HG02678 (cell line): ENCODE measurements around the gene AUH.
"Not testable (repeated sequence)": the region's sequence is repeated elsewhere in the genome, so short reads cannot be mapped to it uniquely, and the experiment has no call there.

Source experiments
- ATAC-seq: cut with Tn5 transposase; IDR thresholded peaks from one replicate; pipeline ENCODE4 v1.9.1; 2021; ENCODE audit warnings: mild to moderate bottlenecking, moderate library complexity; ENCODE audit not compliant: unreplicated experiment

AUH gene, protein sequence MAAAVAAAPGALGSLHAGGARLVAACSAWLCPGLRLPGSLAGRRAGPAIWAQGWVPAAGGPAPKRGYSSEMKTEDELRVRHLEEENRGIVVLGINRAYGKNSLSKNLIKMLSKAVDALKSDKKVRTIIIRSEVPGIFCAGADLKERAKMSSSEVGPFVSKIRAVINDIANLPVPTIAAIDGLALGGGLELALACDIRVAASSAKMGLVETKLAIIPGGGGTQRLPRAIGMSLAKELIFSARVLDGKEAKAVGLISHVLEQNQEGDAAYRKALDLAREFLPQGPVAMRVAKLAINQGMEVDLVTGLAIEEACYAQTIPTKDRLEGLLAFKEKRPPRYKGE

DNA sequence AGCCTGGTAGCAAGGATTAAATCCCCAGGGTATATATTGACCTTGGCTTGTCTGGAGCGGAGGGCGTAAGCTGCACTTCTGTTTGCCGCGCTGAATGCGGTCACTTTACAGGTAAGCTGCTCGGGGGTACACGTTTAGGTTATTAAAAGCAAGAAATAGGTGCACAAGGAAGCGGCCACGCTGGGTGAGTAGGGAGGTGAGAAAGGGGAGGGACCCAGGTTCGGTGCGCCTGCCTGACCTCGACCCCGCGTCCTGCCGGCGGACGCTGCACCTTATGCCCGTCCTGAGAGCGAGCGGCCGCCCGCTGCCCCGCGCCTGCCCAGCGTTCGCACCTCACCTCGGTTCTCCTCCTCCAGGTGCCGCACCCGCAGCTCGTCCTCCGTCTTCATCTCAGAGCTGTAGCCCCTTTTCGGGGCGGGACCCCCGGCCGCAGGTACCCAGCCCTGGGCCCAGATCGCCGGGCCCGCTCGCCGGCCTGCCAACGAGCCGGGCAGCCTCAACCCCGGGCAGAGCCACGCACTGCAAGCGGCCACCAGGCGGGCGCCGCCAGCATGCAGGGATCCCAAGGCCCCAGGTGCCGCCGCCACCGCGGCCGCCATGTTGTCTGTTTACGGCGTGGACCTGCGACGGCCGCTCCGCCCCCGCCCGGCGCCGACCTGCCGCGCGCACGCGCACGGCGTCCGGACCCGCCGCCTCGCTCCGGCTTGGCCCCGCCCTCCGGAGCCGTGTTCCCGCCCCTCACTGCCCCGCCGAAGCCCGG is at the start of gene AUH:
TSS of gene AUH (minus strand) at position 628 of the 760 bp plus-strand sequence. CDS start at position 599, 29 bp downstream.
- ATAC-seq = peak; percentile 89

DNA sequence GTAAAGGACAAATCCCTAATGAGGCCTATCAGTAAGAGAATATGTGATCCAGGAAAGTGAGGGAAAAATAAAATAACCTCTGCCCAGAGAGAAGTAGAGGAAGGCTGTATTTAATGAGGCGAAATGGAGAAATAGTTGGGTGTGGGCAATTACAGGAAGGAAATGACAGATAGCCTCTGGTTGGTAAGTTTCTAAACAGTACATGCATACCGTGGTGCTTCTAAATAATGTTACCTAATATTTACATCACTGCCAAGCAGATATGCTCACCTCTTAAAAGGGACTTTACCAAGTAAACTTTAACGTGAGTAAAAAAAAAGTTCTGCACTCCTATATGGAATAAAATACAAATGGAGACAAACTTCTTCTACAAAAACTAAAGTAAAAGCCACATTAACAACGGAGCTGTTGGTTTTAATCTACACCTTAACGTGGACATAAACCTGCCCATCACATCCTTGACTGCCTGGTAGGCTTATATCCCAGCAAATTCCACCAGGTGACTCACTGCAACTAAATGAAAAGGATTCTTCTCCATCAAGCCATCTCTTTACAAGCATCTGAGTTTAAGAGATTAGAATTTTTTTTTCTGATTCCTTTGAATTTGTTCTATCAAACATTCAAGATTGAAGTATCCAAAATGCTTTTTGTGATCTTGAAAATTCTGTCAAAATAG is 49.5 kb upstream of the AUH start:
- ATAC-seq = no peak

DNA sequence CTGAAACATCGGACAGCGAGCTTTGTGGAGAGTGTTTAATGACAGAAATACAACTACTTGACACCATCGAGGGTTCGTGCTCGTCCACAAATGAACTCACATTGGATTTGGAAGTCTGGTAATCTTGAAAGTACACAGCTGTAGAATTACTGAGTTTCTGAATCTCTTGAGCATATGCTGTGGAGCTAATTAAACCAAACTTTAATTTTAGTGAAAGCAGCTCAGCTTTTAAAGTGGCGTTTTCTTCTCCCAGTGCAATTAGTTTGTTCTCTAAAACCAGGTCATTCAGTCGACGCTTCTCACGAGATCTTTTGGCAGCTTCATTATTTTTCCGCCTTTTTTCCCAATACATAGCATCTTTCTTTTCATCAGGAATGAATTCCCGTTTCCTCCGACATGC is 48.4 kb upstream of the AUH start:
- ATAC-seq = no peak

DNA sequence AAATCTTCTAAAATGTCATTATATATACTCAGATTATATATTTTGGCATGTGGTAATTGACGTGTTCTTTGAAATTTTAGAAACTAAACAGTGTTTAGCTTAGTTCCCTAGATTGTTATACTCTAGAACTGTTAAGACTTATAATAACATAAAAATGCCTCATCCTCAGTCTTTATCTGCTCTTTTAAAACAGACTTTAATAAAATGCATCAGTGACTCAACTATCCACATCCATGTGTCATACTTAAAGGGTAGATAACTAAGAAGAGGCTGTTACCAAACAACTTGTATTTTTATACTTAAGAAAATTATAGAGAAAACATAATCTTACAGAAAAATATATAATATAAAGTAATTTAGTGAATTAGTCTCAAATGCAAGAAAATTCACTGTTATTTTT is 46.8 kb upstream of the AUH start:
- ATAC-seq = no peak

DNA sequence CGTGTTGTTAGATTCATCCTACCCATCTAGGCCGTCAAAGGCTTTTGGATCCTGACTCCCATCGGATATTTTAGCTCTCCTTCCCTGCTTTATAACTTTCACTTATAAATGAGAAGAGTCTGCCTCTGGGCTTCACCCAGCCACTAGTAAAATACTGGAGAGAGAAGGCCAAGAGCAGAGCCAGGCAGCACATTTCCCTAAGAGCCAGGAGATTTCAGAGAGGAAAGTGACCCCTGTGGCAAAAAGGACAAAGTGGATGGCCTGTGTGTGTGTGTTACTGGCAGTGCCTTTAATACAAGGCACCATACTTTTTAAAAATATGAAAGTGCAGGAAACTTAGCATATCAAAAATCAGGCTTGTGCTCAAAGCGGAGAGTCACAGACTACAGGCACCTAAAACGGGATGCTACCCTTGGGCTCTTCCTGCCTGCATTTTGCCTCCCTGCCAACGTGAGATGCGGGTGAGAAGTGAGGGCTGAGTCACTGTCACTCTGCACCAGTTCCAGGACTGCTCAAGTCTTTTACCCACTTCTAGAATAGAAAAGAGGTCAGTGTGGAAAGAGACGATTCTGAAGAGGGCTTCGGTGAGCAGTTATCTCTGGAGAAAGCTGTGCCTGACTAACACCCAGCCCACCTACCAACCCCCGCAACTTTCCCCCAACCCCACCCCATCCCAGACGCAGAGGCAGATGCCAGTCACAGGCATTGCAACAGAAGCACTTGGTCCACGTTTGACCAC is 46.0 kb upstream of the AUH start:
- no peak for ATAC-seq

DNA sequence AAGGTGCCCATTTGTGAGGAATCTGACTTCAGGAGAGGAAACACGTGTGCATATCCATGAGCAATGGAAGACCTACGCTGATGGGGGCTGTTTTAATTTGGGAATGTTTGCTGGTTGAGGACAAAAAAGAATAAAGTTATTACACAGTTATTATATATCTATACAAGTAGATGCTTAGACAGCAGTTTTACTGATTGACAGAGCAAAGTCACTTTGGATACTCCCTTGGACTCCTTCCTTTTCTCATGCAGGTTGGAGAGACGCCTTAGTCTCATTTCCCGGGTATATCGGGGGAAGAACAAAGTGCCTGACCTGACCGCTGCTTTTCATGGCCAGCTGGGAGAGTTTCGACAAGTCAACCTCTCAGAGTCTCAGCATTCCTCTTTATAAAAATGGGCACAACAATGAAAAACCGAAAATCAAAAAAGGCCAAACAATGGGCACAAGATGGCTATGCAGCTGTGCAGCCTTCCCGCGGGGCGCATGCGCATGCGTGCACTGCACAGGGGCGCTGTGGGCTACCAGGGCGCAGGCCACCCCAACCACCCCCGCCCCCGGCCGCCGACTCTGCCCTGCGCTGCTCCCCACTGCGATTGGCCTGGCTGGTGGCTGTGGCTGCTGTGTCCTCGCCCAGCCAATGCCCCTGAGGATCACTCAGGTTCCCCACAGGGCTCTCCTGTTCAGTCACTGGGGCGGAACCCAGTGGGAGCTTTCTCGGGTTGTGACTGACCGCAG is 43.8 kb upstream of the AUH start:
- ATAC-seq = no peak

DNA sequence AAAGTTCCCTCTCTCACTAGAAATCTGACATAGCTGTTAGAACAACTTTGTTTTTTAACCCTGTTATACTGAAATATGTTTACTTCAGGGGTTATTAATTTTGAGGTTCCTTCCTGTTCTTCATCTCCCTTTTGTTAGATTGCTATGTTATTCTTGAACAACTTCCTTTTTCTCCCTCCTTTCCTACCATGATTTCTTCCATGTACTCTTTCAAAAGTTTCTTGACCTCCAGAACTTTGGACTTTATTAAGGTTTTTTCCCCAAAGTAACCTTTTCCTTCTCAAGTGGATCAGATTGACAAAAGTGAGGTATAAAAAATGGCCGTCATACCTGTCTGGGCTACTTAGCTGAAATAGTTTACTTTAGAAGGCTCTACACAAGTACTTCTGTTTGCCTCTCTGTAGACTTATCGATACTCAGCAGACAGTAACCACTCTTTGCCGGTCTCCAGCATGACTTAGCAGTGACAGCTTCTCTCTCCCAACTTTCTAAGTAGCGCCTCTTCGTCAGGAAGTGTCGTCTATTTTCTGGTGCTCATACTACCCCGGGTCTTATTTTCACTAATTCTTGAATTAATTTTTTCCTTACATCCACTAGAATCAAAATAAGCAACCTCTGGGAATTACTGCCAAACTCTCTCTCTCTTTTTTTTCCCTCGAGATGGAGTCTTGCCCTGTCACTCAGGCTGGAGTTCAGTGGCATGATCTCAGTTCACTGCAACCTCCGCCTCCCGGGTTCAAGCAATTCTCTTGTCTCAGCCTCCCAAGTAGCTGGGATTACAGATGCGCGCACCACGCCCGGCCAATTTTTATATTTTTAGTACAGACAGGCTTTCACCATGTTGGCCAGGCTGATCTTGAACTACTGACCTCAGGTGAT is 42.2 kb upstream of the AUH start:
- ATAC-seq = no peak

DNA sequence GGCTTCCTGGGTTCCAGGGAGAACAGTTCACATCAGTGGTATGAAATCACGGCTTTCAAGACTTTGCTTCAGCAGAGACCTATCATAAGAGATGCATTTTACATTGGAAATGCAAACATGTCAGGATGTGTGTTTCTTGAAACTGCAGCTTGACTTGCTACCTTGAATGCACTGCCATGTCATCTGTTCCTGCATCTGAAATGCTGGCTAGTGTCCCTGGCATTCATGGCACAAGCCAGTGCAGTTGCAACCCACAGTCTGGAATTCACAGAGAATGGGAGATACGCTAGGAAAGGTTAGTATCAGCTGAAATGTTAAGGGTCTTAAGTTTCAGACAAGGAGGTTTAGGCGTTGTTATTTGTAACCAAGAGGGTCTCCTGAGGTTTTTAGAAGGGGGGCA is 37.2 kb upstream of the AUH start:
- no peak for ATAC-seq

DNA sequence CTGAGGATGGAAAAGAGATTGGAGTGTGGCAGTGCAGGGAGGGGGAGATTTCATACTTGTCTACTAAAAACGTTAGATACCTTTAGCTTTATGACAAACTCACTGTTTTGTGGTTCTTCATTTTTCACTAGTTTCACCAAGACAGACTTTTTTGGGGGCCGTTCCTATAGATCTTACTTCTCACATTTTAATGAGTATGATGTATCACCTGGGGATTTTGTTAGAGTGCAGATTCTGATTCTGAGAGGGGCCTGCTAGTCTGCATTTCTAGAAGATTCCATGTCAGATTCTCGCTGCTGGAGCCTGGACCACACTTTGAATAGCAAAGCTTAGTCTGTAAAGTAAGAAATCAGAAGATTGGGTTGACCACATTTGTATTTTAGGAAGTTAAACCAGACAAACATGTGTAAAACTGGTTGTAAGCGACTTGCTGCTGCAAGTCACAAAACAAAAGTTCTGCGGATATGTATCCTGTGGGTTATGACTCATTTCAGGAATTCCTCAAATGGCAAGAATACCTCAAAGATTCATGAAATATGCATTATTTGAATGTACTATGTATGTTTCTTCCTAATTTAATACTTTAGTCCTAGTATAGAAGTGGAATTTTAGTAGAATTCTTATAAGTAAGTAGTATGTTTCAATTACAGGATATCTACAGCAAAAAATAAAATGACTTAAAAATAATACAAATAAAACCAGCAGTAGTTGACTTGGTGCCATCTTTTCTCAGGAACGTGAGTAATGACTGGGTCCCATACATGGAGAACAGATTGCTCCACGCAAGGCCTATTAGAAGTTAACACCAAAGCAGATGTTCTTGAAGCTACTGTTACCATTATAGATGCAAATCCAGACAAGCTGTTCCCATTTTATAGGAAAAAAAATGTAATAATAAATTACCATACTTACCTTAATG is 34.1 kb upstream of the AUH start:
- peak; percentile 60 for ATAC-seq

DNA sequence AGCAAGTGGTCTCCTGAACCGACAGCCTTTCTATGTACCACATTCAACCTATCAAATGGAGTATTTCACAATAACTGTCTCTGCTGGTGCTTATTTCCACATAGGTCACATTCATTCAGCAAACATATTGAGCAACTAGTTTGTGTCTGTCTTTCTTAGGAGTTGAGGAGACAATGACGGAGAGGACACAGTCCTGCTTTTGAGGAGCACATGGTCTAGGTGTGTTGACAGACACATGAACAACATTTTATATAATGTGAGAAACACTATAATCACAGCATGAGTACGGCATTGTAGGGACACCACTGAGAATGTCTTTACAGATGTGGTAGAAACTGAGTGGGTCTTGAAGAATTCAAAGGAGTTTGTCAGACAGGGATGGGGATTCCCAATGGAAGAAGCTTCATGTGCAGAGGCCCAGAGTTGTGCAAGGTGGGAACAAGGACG is 33.4 kb upstream of the AUH start:
- ATAC-seq = no peak

DNA sequence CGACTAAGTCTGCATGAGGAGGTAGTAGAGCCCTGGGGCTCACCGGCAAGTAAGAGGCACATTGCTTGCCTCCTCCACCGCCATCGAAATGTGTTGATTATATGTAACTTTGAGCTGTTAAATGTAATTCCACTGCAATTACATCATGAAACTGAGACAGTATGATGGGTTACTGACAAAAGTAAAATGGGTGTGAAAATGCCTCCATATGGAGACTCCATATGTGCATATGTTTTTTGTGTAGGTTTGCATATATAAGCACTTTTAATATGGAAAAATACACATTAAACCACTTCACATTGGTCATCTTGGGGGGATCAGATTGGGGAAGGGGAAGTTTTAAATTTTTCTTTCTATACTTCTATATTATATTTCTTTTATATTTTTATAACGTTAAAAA is 32.1 kb upstream of the AUH start:
- ATAC-seq = no peak

DNA sequence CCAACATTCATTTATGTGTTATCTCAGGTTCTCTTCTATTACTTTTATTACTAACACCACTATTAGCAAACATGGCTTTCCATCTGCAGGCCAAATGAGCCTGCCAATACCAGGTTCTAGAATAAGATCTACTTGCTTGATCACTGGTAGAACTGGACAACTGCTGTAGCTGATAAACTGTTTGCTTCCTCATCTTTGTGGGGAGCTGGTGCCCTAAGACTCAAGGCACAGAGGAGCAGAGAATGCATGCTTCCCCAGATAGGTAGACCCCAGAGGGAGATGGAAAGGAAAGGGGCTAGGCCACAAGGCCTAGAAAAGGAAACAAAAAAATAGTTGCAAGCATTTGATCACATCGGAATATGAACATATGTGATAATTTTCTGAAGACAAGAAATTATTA is 30.7 kb upstream of the AUH start:
- no peak for ATAC-seq

DNA sequence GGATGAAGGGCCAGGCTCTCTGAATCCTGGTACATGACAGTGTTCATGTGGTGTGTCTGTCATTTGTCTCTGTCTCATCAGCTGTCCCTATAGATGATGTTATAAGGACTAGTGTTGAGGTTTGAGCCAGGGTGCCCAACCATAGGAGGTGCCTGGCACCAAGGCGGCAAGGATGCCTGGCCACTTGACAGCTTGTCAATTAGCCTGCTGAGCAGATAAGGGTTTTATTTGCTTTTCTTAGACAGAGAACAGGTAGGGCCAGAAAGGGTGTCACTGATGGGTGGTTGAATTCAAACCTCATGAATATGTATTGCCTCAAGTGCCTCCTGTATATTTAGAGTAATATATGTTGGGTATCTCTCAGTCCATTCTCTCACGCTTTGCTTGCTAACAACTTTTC is 30.1 kb upstream of the AUH start:
- no peak for ATAC-seq

DNA sequence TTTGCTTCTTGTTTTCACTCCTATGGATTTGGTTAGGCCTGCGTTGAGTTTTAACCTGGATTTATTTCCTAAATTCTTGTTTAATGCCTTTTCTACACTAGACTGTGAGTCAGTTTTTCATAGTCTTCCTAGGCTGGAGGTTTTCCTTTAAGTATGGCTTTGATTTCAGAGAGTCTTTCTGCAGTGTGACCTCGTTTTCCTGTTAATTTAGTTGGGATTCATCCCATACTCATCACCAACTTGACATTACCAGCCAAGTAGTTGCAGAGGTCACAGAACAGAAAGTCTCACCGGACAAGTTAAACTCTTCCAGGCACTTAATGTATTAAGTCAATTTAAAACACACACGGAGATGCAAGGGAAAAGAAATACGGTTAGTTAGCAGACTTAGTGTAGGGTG is 29.7 kb upstream of the AUH start:
- no peak for ATAC-seq

DNA sequence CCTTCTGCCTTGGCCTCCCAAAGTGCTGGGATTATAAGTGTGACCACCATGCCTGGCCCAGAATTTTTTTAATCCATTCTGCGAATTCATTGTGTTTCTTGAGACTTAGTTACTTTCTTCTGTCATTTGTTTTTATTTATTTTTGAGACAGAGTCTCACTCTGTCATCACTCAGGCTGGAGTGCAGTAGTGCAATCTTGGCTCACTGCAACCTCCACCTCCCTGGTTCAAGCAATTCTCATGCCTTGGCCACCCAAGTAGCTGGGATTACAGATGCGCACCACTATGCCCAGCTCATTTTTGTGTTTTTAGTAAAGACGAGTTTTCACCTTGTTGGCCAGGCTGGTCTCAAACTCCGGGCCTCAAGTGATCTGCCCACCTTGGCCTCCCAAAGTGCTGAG is 28.0 kb upstream of the AUH start:
- not testable (repeated sequence) for ATAC-seq

DNA sequence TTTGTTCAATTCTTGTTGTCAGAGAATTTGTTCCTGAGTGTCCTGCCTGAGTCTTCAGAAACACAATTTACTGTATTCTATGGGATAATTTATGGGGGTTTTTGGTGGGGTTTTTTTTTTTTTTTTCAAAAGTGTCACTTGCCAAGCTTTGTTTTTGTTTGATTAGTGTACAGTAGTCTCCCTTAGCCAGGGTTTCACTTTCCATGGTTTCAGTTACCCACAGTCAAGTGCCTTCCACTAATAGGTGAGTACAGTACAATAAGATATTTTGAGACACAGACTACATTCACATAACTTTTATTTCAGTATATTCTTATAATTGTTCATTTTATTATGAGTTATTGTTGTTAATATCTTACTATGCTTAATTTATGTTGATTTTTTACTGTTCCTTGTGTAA is 25.0 kb upstream of the AUH start:
- ATAC-seq = no peak

DNA sequence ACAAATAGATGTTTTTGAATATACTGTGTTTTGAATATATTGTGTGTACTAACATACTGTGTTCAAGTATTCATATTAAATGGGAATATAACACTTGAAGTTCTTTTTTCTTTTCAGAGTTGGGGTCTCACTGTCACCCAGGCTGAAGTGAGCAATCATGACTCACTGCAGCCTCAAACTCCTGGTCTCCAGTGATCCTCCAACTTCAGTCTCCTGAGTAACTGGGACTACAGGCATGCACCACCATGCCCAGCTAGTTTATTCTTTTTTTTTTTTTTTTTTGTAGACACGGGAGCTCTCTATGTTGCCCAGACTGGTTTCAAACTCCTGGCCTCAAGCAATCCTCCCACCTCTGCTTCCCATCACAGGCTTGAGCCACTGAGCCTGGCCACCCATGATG is 23.2 kb upstream of the AUH start:
- no peak for ATAC-seq

DNA sequence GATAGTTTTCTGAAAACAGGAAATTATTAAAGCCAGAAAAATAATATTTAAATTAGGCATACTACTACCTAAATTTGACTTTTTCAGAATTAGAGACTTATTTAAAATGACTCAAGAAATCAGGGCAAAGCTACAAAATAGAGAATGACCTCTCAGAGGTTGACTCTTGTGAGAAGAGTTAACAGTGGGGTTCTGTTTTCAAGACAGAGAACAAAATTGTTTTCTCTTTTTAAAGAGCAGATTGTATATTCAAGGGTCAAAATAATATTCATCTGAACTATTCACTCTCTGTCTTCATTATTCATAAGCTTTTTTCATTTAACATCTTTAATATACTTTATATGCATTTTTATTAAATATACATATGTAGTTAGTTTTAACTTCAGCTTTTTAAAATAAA is 21.9 kb upstream of the AUH start:
- no peak for ATAC-seq
